Activated naive CD8-positive, alpha-beta T cell (primary cell): ENCODE results near the gene TNRC18.
"Not testable (repeated sequence)": the region's sequence is repeated elsewhere in the genome, so short reads cannot be mapped to it uniquely, and the experiment has no call there.

ENCODE experiments used
- H3K27ac Mint-ChIP-seq: one replicate; pipeline ENCODE4 v1.8.0; 2021; ENCODE audit warnings: mixed read lengths
- H3K27me3 Mint-ChIP-seq: one replicate; pipeline ENCODE4 v1.8.0; 2021; ENCODE audit warnings: mixed read lengths
- H3K36me3 Mint-ChIP-seq: one replicate; pipeline ENCODE4 v1.8.0; 2021; ENCODE audit warnings: mixed read lengths
- H3K4me1 Mint-ChIP-seq: one replicate; pipeline ENCODE4 v1.8.0; 2021; ENCODE audit warnings: low read depth, mixed read lengths
- H3K4me3 Mint-ChIP-seq: one replicate; pipeline ENCODE4 v1.8.0; 2021; ENCODE audit warnings: mild to moderate bottlenecking, mixed read lengths
- H3K9me3 Mint-ChIP-seq: one replicate; pipeline ENCODE4 v1.8.0; 2021; ENCODE audit warnings: low read depth, mixed read lengths

The TNRC18 gene

GRCh38 chr7:5423306-5423975 lies at the start of gene TNRC18:
Gene TNRC18, minus strand, starts transcription at chr7:5423834. Its CDS starts 2,588 bp downstream, at chr7:5421246.
- Mint-ChIP-seq H3K27ac (no peak within 1 kb of the TSS), H3K36me3 (no peaks in the 10 kb centered on the region), H3K4me3 (peak within 1 kb of the TSS; percentile 83), H3K27me3 (peaks cover 19% of the 10 kb centered on the region), H3K9me3 (no peaks in the 10 kb centered on the region), H3K4me1 (peaks cover 35% of the 10 kb centered on the region)

- Mint-ChIP-seq H3K27me3 (no peaks in the 10 kb centered on the region), H3K9me3 (no peaks in the 10 kb centered on the region), H3K4me1 (no peaks in the 10 kb centered on the region)
Measured at GRCh38 chr7:5472432-5473315, 49.0 kb upstream of the TNRC18 start.

GRCh38 chr7:5471623-5472022 lies 48.0 kb upstream of the TNRC18 start:
- H3K27ac Mint-ChIP-seq, H3K9me3 Mint-ChIP-seq, H3K4me3 Mint-ChIP-seq, H3K27me3 Mint-ChIP-seq, H3K4me1 Mint-ChIP-seq, H3K36me3 Mint-ChIP-seq: not testable (repeated sequence)

More at GRCh38 chr7:5472432-5473315, 49.0 kb upstream of the TNRC18 start:
- no peaks in the 10 kb centered on the region for H3K36me3 Mint-ChIP-seq
- no peak overlapping the region for H3K4me3 Mint-ChIP-seq
- H3K27ac Mint-ChIP-seq: no peak overlapping the region

GRCh38 chr7:5470816-5471215 lies 47.2 kb upstream of the TNRC18 start:
- H3K27me3 Mint-ChIP-seq: no peaks in the 10 kb centered on the region
- H3K9me3 Mint-ChIP-seq: no peaks in the 10 kb centered on the region
- H3K36me3 Mint-ChIP-seq: no peaks in the 10 kb centered on the region
- no peaks in the 10 kb centered on the region for H3K4me1 Mint-ChIP-seq
- no peak overlapping the region for H3K27ac Mint-ChIP-seq
- H3K4me3 Mint-ChIP-seq: no peak overlapping the region

GRCh38 chr7:5470167-5470532 lies 46.5 kb upstream of the TNRC18 start:
- Mint-ChIP-seq H3K4me1 (no peaks in the 10 kb centered on the region), H3K36me3 (no peaks in the 10 kb centered on the region), H3K27me3 (no peaks in the 10 kb centered on the region), H3K27ac (no peak overlapping the region), H3K9me3 (no peaks in the 10 kb centered on the region), H3K4me3 (no peak overlapping the region)

- no peak overlapping the region for H3K4me3 Mint-ChIP-seq
- no peaks in the 10 kb centered on the region for H3K36me3 Mint-ChIP-seq
- no peaks in the 10 kb centered on the region for H3K9me3 Mint-ChIP-seq
- H3K27ac Mint-ChIP-seq: no peak overlapping the region
- H3K27me3 Mint-ChIP-seq: no peaks in the 10 kb centered on the region
- no peaks in the 10 kb centered on the region for H3K4me1 Mint-ChIP-seq
Measured at GRCh38 chr7:5469375-5470166, 45.9 kb upstream of the TNRC18 start.

- no peaks in the 10 kb centered on the region for H3K4me1 Mint-ChIP-seq
- H3K27ac Mint-ChIP-seq: no peak overlapping the region
- no peak overlapping the region for H3K4me3 Mint-ChIP-seq
- no peaks in the 10 kb centered on the region for H3K9me3 Mint-ChIP-seq
- no peaks in the 10 kb centered on the region for H3K27me3 Mint-ChIP-seq
- H3K36me3 Mint-ChIP-seq: no peaks in the 10 kb centered on the region
Measured at GRCh38 chr7:5467645-5468044, 44.0 kb upstream of the TNRC18 start.

- H3K4me3 Mint-ChIP-seq: no peak overlapping the region
- H3K9me3 Mint-ChIP-seq: no peaks in the 10 kb centered on the region
- H3K27me3 Mint-ChIP-seq: no peaks in the 10 kb centered on the region
- H3K27ac Mint-ChIP-seq: no peak overlapping the region
- H3K4me1 Mint-ChIP-seq: peaks cover 5% of the 10 kb centered on the region
- H3K36me3 Mint-ChIP-seq: no peaks in the 10 kb centered on the region
Measured at GRCh38 chr7:5466551-5466950, 42.9 kb upstream of the TNRC18 start.

GRCh38 chr7:5463031-5463430 lies 39.4 kb upstream of the TNRC18 start:
- Mint-ChIP-seq H3K36me3 (peaks cover 2% of the 10 kb centered on the region), H3K9me3 (no peaks in the 10 kb centered on the region), H3K4me3 (no peak overlapping the region), H3K27me3 (no peaks in the 10 kb centered on the region), H3K4me1 (peaks cover 5% of the 10 kb centered on the region), H3K27ac (no peak overlapping the region)

GRCh38 chr7:5462216-5462615 lies 38.6 kb upstream of the TNRC18 start:
- H3K36me3 Mint-ChIP-seq: peaks cover 2% of the 10 kb centered on the region
- no peak overlapping the region for H3K4me3 Mint-ChIP-seq
- H3K27me3 Mint-ChIP-seq: no peaks in the 10 kb centered on the region
- no peak overlapping the region for H3K27ac Mint-ChIP-seq
- peaks cover 5% of the 10 kb centered on the region for H3K4me1 Mint-ChIP-seq
- H3K9me3 Mint-ChIP-seq: no peaks in the 10 kb centered on the region

- Mint-ChIP-seq H3K27ac (no peak overlapping the region), H3K36me3 (peaks cover 2% of the 10 kb centered on the region), H3K9me3 (no peaks in the 10 kb centered on the region), H3K27me3 (no peaks in the 10 kb centered on the region), H3K4me3 (no peak overlapping the region), H3K4me1 (peaks cover 5% of the 10 kb centered on the region)
Measured at GRCh38 chr7:5458921-5459480, 35.4 kb upstream of the TNRC18 start.

- Mint-ChIP-seq H3K4me1 (peaks cover 2% of the 10 kb centered on the region), H3K27me3 (peaks cover 1% of the 10 kb centered on the region), H3K27ac (no peak overlapping the region), H3K4me3 (no peak overlapping the region), H3K36me3 (peaks cover 2% of the 10 kb centered on the region), H3K9me3 (no peaks in the 10 kb centered on the region)
Measured at GRCh38 chr7:5457245-5457735, 33.7 kb upstream of the TNRC18 start.

GRCh38 chr7:5456409-5456808 lies 32.8 kb upstream of the TNRC18 start:
- peaks cover 2% of the 10 kb centered on the region for H3K36me3 Mint-ChIP-seq
- H3K27ac Mint-ChIP-seq: no peak overlapping the region
- H3K4me1 Mint-ChIP-seq: no peaks in the 10 kb centered on the region
- no peak overlapping the region for H3K4me3 Mint-ChIP-seq
- no peaks in the 10 kb centered on the region for H3K9me3 Mint-ChIP-seq
- peaks cover 1% of the 10 kb centered on the region for H3K27me3 Mint-ChIP-seq

- Mint-ChIP-seq H3K9me3 (no peaks in the 10 kb centered on the region), H3K27ac (no peak overlapping the region), H3K36me3 (peaks cover 2% of the 10 kb centered on the region), H3K4me1 (no peaks in the 10 kb centered on the region), H3K4me3 (no peak overlapping the region), H3K27me3 (peaks cover 1% of the 10 kb centered on the region)
Measured at GRCh38 chr7:5455581-5456219, 32.1 kb upstream of the TNRC18 start.
